ENCODE measurements around the gene RMND1. TPM values are rescaled to one million over a fixed set of nuclear protein-coding genes. Genes with fewer than 3 reads are reported as not detected.
A peak's percentile ranks its signal among the peaks of the same experiment; 100 is the strongest.

The RMND1 gene
- total and polyA plus RNA-seq, 2 of the 13 experiments (the other 11 are each of a cell fraction or from before 2014, with no cell fraction given) = 34.0 to 72.5 TPM

DNA sequence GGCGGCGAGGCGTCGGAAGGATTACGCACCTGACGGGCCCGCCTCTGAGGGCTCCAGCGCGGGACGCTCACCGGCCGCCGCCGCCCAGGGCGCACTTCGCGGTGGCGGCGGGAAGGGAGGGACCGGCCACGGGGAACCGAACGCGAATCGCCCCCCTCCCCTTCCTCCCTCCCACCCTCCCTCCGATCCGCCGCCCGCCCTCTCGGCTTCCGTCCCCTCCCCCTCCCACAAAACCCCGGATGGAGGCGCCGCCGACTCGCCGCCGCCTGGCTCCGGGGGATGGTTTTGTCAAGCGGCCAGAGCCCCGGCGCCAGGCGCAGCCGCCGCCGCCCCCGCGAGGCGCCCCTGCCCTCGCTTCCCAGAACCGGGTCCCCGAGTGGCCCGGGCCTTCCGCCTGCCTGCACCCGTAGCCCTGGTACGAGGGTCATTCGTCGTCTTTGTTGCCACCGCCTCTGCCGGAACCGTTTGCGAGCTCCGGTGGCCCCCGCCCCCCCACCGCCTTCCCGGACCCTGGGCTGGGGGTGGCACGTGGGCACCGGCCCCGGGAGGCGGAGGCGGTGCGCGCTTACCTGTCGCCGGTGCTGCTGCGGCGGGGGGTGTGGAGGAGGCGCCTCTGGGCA is 61.0 kb downstream of the RMND1 start (continued):
- TF ChIP-seq, protein P1, sequence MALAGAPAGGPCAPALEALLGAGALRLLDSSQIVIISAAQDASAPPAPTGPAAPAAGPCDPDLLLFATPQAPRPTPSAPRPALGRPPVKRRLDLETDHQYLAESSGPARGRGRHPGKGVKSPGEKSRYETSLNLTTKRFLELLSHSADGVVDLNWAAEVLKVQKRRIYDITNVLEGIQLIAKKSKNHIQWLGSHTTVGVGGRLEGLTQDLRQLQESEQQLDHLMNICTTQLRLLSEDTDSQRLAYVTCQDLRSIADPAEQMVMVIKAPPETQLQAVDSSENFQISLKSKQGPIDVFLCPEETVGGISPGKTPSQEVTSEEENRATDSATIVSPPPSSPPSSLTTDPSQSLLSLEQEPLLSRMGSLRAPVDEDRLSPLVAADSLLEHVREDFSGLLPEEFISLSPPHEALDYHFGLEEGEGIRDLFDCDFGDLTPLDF (CRISPR knock-in tag; IDR thresholded peaks at IDR 0.05) = no peak
- TF ChIP-seq ZNF777 (CRISPR knock-in tag; IDR thresholded peaks at IDR 0.05) (no peak), ATF1 (CRISPR knock-in tag; IDR thresholded peaks at IDR 0.05) (no peak), CREM (IDR thresholded peaks at IDR 0.05) (no peak), CREM (CRISPR knock-in tag; IDR thresholded peaks at IDR 0.05) (no peak), ZBTB3 (CRISPR knock-in tag; IDR thresholded peaks at IDR 0.05; ENCODE audit: borderline replicate concordance, low read depth) (0 out of 2 replicates have a peak, but pooled peaks have one; percentile 36), ATF7 (IDR thresholded peaks at IDR 0.05) (no peak), ATF7 (CRISPR knock-in tag; IDR thresholded peaks at IDR 0.05) (no peak), DPF2 (CRISPR knock-in tag; IDR thresholded peaks at IDR 0.05; ENCODE audit: borderline replicate concordance, low read depth) (no peak), SRSF9 (IDR thresholded peaks at IDR 0.05; ENCODE audit: borderline replicate concordance, insufficient read depth, low read depth, low read length, poor library complexity, severe bottlenecking) (no peak), ZFP36 (IDR thresholded peaks at IDR 0.05; ENCODE audit: borderline replicate concordance, low read depth, low read length, partially characterized antibody) (no peak), FOSL2 (CRISPR knock-in tag; IDR thresholded peaks at IDR 0.05) (no peak)
- TF ChIP-seq, protein P2, sequence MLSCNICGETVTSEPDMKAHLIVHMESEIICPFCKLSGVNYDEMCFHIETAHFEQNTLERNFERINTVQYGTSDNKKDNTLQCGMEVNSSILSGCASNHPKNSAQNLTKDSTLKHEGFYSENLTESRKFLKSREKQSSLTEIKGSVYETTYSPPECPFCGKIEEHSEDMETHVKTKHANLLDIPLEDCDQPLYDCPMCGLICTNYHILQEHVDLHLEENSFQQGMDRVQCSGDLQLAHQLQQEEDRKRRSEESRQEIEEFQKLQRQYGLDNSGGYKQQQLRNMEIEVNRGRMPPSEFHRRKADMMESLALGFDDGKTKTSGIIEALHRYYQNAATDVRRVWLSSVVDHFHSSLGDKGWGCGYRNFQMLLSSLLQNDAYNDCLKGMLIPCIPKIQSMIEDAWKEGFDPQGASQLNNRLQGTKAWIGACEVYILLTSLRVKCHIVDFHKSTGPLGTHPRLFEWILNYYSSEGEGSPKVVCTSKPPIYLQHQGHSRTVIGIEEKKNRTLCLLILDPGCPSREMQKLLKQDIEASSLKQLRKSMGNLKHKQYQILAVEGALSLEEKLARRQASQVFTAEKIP (CRISPR knock-in tag; IDR thresholded peaks at IDR 0.05; ENCODE audit: borderline replicate concordance) = no peak
- TF ChIP-seq, protein P3, sequence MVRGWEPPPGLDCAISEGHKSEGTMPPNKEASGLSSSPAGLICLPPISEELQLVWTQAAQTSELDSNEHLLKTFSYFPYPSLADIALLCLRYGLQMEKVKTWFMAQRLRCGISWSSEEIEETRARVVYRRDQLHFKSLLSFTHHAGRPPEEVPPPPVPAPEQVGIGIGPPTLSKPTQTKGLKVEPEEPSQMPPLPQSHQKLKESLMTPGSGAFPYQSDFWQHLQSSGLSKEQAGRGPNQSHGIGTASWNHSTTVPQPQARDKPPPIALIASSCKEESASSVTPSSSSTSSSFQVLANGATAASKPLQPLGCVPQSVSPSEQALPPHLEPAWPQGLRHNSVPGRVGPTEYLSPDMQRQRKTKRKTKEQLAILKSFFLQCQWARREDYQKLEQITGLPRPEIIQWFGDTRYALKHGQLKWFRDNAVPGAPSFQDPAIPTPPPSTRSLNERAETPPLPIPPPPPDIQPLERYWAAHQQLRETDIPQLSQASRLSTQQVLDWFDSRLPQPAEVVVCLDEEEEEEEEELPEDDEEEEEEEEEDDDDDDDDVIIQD (CRISPR knock-in tag; IDR thresholded peaks at IDR 0.05; ENCODE audit: low read depth) = no peak
- TF ChIP-seq, protein P4, sequence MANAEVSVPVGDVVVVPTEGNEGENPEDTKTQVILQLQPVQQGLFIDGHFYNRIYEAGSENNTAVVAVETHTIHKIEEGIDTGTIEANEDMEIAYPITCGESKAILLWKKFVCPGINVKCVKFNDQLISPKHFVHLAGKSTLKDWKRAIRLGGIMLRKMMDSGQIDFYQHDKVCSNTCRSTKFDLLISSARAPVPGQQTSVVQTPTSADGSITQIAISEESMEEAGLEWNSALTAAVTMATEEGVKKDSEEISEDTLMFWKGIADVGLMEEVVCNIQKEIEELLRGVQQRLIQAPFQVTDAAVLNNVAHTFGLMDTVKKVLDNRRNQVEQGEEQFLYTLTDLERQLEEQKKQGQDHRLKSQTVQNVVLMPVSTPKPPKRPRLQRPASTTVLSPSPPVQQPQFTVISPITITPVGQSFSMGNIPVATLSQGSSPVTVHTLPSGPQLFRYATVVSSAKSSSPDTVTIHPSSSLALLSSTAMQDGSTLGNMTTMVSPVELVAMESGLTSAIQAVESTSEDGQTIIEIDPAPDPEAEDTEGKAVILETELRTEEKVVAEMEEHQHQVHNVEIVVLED (CRISPR knock-in tag; IDR thresholded peaks at IDR 0.05; ENCODE audit: borderline replicate concordance) = no peak
- TF ChIP-seq, protein P5, sequence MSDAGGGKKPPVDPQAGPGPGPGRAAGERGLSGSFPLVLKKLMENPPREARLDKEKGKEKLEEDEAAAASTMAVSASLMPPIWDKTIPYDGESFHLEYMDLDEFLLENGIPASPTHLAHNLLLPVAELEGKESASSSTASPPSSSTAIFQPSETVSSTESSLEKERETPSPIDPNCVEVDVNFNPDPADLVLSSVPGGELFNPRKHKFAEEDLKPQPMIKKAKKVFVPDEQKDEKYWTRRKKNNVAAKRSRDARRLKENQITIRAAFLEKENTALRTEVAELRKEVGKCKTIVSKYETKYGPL (CRISPR knock-in tag; IDR thresholded peaks at IDR 0.05) = no peak
- TF ChIP-seq, protein P6, sequence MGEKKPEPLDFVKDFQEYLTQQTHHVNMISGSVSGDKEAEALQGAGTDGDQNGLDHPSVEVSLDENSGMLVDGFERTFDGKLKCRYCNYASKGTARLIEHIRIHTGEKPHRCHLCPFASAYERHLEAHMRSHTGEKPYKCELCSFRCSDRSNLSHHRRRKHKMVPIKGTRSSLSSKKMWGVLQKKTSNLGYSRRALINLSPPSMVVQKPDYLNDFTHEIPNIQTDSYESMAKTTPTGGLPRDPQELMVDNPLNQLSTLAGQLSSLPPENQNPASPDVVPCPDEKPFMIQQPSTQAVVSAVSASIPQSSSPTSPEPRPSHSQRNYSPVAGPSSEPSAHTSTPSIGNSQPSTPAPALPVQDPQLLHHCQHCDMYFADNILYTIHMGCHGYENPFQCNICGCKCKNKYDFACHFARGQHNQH (CRISPR knock-in tag; IDR thresholded peaks at IDR 0.05) = no peak
- TF ChIP-seq, protein P7, sequence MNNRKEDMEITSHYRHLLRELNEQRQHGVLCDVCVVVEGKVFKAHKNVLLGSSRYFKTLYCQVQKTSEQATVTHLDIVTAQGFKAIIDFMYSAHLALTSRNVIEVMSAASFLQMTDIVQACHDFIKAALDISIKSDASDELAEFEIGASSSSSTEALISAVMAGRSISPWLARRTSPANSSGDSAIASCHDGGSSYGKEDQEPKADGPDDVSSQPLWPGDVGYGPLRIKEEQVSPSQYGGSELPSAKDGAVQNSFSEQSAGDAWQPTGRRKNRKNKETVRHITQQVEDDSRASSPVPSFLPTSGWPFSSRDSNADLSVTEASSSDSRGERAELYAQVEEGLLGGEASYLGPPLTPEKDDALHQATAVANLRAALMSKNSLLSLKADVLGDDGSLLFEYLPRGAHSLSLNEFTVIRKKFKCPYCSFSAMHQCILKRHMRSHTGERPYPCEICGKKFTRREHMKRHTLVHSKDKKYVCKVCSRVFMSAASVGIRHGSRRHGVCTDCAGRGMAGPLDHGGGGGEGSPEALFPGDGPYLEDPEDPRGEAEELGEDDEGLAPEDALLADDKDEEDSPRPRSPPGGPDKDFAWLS (CRISPR knock-in tag; IDR thresholded peaks at IDR 0.05; ENCODE audit: borderline replicate concordance) = no peak

All from HepG2 (cell line).